HCT116 (cell line): Measurements from ENCODE around the gene THSD7B. TPM values are rescaled to one million over a fixed set of nuclear protein-coding genes. Genes with fewer than 3 reads are reported as not detected.

Source experiments
- ATAC-seq: fragments of 200-7000 bp; cut with Tn5 transposase; 2 replicates; pipeline ENCODE4 v1.9.1; 2020; ENCODE audit warnings: mild to moderate bottlenecking, moderate library complexity
- BruUV-seq: library from RNA; stranded (reverse); fragments of 400-500 nt; replicated peaks from 2 replicates; lab custom pipeline; 2021; lab: Mats Ljungman, UMichigan
- CTCF ChIA-PET: fragments of 300-600 bp; sonication (Branson Sonifier 250); formaldehyde crosslinking; loops from one replicate; lab custom pipeline; 2021; ENCODE audit warnings: antibody characterized with exemption; lab: Charles Lee
- POLR2A ChIA-PET: fragments of 300-600, 350-600 bp; sonication (Branson Sonifier 250); formaldehyde crosslinking; loops from one replicate; lab custom pipeline; 2021; ENCODE audit warnings: antibody characterized with exemption; lab: Charles Lee
- RAD21 ChIA-PET, 2 experiments: fragments of 300-600 bp; sonication (Branson Sonifier 250); formaldehyde crosslinking; loops; one replicate each; lab custom pipeline; 2023; ENCODE audit warnings: low total read pairs in 2 of 2; ENCODE audit not compliant: uncharacterized antibody in 2 of 2, unreplicated experiment in 2 of 2, low non-redundant PET in 1 of 2; lab: Charles Lee
- DNase-seq: peaks from one replicate; pipeline ENCODE4 v3.0.0-alpha.2; 2010; ENCODE audit warnings: low read depth, low spot score
- H2AFZ ChIP-seq: fragments of 200-600 bp; shearing (Covaris generic), sonication (generic); 2 replicates; pipeline ENCODE4 v1.6.1; 2017; ENCODE audit warnings: low read depth, mixed run types, mixed read lengths, antibody characterized with exemption, low read length; ENCODE audit not compliant: poor library complexity, severe bottlenecking
- H3K27ac ChIP-seq: 2 replicates; pipeline ENCODE4 v1.5.1; 2012; ENCODE audit warnings: low read depth, low read length
- H3K27me3 ChIP-seq: fragments of 200-600 bp; sonication (generic); 2 replicates; pipeline ENCODE4 v1.6.1; 2016; ENCODE audit warnings: mixed run types, low read length, mixed read lengths; ENCODE audit not compliant: insufficient read depth
- H3K36me3 ChIP-seq, 2 experiments: fragments of 200-500 bp in 1 of 2; fragments of 200-600 bp in 1 of 2; sonication (Bioruptor generic) in 1 of 2; sonication (generic) in 1 of 2; 2 replicates each; pipeline versions ENCODE4 v1.5.1 to v1.6.1; 2014 to 2016; ENCODE audit warnings: low read length in 2 of 2, inconsistent platforms in 1 of 2, mixed read lengths in 1 of 2, mixed run types in 1 of 2; ENCODE audit not compliant: insufficient read depth in 2 of 2, control insufficient read depth in 1 of 2
- H3K4me1 ChIP-seq, 2 experiments: fragments of 200-600 bp in 1 of 2; sonication (generic) in 1 of 2; 2 replicates each; pipeline versions ENCODE4 v1.5.1 to v1.6.1; 2012 to 2017; ENCODE audit warnings: low read length in 2 of 2, inconsistent platforms in 1 of 2, mild to moderate bottlenecking in 1 of 2, mixed read lengths in 1 of 2, mixed run types in 1 of 2, moderate library complexity in 1 of 2; ENCODE audit not compliant: insufficient read depth in 2 of 2, control insufficient read depth in 1 of 2
- H3K4me2 ChIP-seq: fragments of 200-600 bp; sonication (generic); 2 replicates; pipeline ENCODE4 v1.6.1; 2017; ENCODE audit warnings: mixed run types, low read length, mixed read lengths
- H3K4me3 ChIP-seq, 2 experiments: fragments of 200-600 bp in 1 of 2; sonication (generic) in 1 of 2; replicated peaks in 1 of 2; 2 replicates each; pipeline ENCODE4 v1.5.1; 2011 to 2016; ENCODE audit warnings: low read length in 2 of 2, control low read depth in 1 of 2, low read depth in 1 of 2, mild to moderate bottlenecking in 1 of 2, mixed read lengths in 1 of 2, mixed run types in 1 of 2
- H3K79me2 ChIP-seq: fragments of 200-600 bp; sonication (generic); 2 replicates; pipeline ENCODE4 v1.6.1; 2017; ENCODE audit warnings: mild to moderate bottlenecking, mixed run types, low read length, moderate library complexity, mixed read lengths; ENCODE audit not compliant: insufficient read depth
- H3K9ac ChIP-seq: fragments of 200-600 bp; sonication (generic); 2 replicates; pipeline ENCODE4 v1.6.1; 2016; ENCODE audit warnings: low read length, mixed read lengths
- H3K9me2 ChIP-seq: fragments of 200-600 bp; sonication (generic), shearing (Covaris generic); 2 replicates; pipeline ENCODE4 v1.6.1; 2017; ENCODE audit warnings: mixed run types, mild to moderate bottlenecking, moderate library complexity; ENCODE audit not compliant: insufficient read depth
- H3K9me3 ChIP-seq, 2 experiments: fragments of 200-500 bp in 1 of 2; fragments of 200-600 bp in 1 of 2; sonication (Bioruptor generic) in 1 of 2; sonication (generic) in 1 of 2; 2 replicates each; pipeline ENCODE4 v1.6.1; 2014 to 2017; ENCODE audit warnings: low read length in 2 of 2, mixed read lengths in 2 of 2, inconsistent platforms in 1 of 2, low read depth in 1 of 2, mild to moderate bottlenecking in 1 of 2, mixed run types in 1 of 2, moderate library complexity in 1 of 2; ENCODE audit not compliant: control insufficient read depth in 1 of 2, insufficient read depth in 1 of 2
- H4K20me1 ChIP-seq: fragments of 200-600 bp; sonication (generic), shearing (Covaris generic); 2 replicates; pipeline ENCODE4 v1.6.1; 2017; ENCODE audit warnings: mixed run types, mild to moderate bottlenecking, moderate library complexity; ENCODE audit not compliant: insufficient read depth
- ATF3 ChIP-seq: IDR thresholded peaks from 2 replicates; pipeline ENCODE4 v1.6.1; 2012
- CBX3 ChIP-seq: IDR thresholded peaks from 2 replicates; pipeline ENCODE4 v1.6.1; 2012; ENCODE audit warnings: low read depth
- CEBPB ChIP-seq: IDR thresholded peaks from 2 replicates; pipeline ENCODE4 v1.6.1; 2012; ENCODE audit warnings: low read depth
- EGR1 ChIP-seq: IDR thresholded peaks from 2 replicates; pipeline ENCODE4 v1.6.1; 2012; ENCODE audit warnings: low read depth
- ELF1 ChIP-seq: IDR thresholded peaks from 2 replicates; pipeline ENCODE4 v1.6.1; 2012; ENCODE audit warnings: low read depth, borderline replicate concordance
- EZH2phosphoT487 ChIP-seq: fragments of 200-600 bp; IDR thresholded peaks from 2 replicates; pipeline ENCODE4 v1.6.1; 2018; ENCODE audit warnings: antibody characterized with exemption, borderline replicate concordance
- FOSL1 ChIP-seq: IDR thresholded peaks from 2 replicates; pipeline ENCODE4 v1.6.1; 2012; ENCODE audit warnings: low read depth
- MAX ChIP-seq: IDR thresholded peaks from 2 replicates; pipeline ENCODE4 v1.6.1; 2012
- POLR2A ChIP-seq: IDR thresholded peaks from 2 replicates; pipeline ENCODE4 v1.7.0; 2011; ENCODE audit warnings: borderline replicate concordance; ENCODE audit not compliant: insufficient read depth, insufficient read length; ENCODE audit errors: extremely low read depth
- RAD21 ChIP-seq: IDR thresholded peaks from 2 replicates; pipeline ENCODE4 v1.6.1; 2012; ENCODE audit warnings: low read depth, mild to moderate bottlenecking
- REST ChIP-seq: IDR thresholded peaks from 2 replicates; pipeline ENCODE4 v1.6.1; 2012; ENCODE audit warnings: low read depth
- SIN3A ChIP-seq: IDR thresholded peaks from 2 replicates; pipeline ENCODE4 v1.6.1; 2012; ENCODE audit warnings: low read depth
- SRF ChIP-seq: IDR thresholded peaks from 2 replicates; pipeline ENCODE4 v1.6.1; 2012; ENCODE audit warnings: low read depth
- ZFX ChIP-seq: fragments of 450-650 bp; IDR thresholded peaks from 2 replicates; pipeline ENCODE4 v1.6.1; 2017
- intact Hi-C: fragments of 100-400 bp; cut with micrococcal nuclease; formaldehyde crosslinking; loops from 2 replicates; pipeline ENCODE4 v1.10.0; 2022
- total RNA-seq: library from RNA; stranded (reverse); gene quantifications from one replicate; pipeline ENCODE4 v1.2.1, GENCODE V29; 2021; ENCODE audit not compliant: unreplicated experiment

Gene THSD7B
- total RNA-seq, 1 experiment from 2014 or later, result not detected

- BruUV-seq, result no TSS peak
Observed at GRCh38 chr2:137208431-137208891, 443.1 kb downstream of the THSD7B start.

More at GRCh38 chr2:137208431-137208891, 443.1 kb downstream of the THSD7B start:
- CTCF ChIA-PET, result no interaction called here
- TF ChIP-seq REST (no peak), FOSL1 (no peak), EGR1 (no peak), SIN3A (no peak), ELF1 (no peak), CEBPB (no peak), CBX3 (no peak), SRF (no peak), ZFX (no peak), EZH2phosphoT487 (no peak), POLR2A (no peak), MAX (no peak), RAD21 (no peak), ATF3 (no peak)
- no peak for DNase-seq
- Histone ChIP-seq H4K20me1 (no peaks in the 10 kb centered on the region), H3K9me2 (no peaks in the 10 kb centered on the region), H3K4me3 (no peak overlapping the region), H3K36me3 (no peaks in the 10 kb centered on the region), H3K4me1 (no peaks in the 10 kb centered on the region), H3K27me3 (no peaks in the 10 kb centered on the region), H2AFZ (no peak overlapping the region), H3K9me3 (no peaks in the 10 kb centered on the region; a peak in 1 of 4 replicates), H3K79me2 (no peaks in the 10 kb centered on the region), H3K9ac (no peak overlapping the region), H3K27ac (no peak overlapping the region), H3K4me2 (no peak overlapping the region)
- no peak for ATAC-seq
- intact Hi-C loops, result no loop called here
- POLR2A ChIA-PET, result no interaction called here
- RAD21 ChIA-PET, result no interaction called here
